Muscle layer of duodenum (tissue), 2 donors: ENCODE results near the gene UGT2B10.

ENCODE experiments used
- H3K27ac ChIP-seq: one replicate; pipeline ENCODE4 v1.7.0; 2013; ENCODE audit warnings: mild to moderate bottlenecking, low read length
- H3K27me3 ChIP-seq: one replicate; pipeline ENCODE4 v1.7.0; 2013; ENCODE audit warnings: low read depth, mild to moderate bottlenecking, control low read depth, low read length
- H3K36me3 ChIP-seq, 2 donors: one replicate each; pipeline ENCODE4 v1.7.0; 2013; ENCODE audit warnings: low read length in 2 of 2, control low read depth in 1 of 2, mild to moderate bottlenecking in 1 of 2; ENCODE audit not compliant: insufficient read depth in 2 of 2, control insufficient read depth in 1 of 2
- H3K4me1 ChIP-seq, 2 donors: one replicate each; pipeline ENCODE4 v1.7.0; 2013; ENCODE audit warnings: low read length in 2 of 2, mild to moderate bottlenecking in 2 of 2, control low read depth in 1 of 2, moderate library complexity in 1 of 2; ENCODE audit not compliant: insufficient read depth in 2 of 2, control insufficient read depth in 1 of 2
- H3K4me3 ChIP-seq, 2 donors: one replicate each; pipeline ENCODE4 v1.7.0; 2013; ENCODE audit warnings: low read length in 2 of 2, low read depth in 1 of 2, mild to moderate bottlenecking in 1 of 2
- H3K9me3 ChIP-seq, 2 donors: one replicate each; pipeline ENCODE4 v1.7.0; 2013; ENCODE audit warnings: low read length in 2 of 2, control low read depth in 1 of 2, mild to moderate bottlenecking in 1 of 2; ENCODE audit not compliant: control insufficient read depth in 1 of 2
- donor health status: healthy.

The UGT2B10 gene

DNA sequence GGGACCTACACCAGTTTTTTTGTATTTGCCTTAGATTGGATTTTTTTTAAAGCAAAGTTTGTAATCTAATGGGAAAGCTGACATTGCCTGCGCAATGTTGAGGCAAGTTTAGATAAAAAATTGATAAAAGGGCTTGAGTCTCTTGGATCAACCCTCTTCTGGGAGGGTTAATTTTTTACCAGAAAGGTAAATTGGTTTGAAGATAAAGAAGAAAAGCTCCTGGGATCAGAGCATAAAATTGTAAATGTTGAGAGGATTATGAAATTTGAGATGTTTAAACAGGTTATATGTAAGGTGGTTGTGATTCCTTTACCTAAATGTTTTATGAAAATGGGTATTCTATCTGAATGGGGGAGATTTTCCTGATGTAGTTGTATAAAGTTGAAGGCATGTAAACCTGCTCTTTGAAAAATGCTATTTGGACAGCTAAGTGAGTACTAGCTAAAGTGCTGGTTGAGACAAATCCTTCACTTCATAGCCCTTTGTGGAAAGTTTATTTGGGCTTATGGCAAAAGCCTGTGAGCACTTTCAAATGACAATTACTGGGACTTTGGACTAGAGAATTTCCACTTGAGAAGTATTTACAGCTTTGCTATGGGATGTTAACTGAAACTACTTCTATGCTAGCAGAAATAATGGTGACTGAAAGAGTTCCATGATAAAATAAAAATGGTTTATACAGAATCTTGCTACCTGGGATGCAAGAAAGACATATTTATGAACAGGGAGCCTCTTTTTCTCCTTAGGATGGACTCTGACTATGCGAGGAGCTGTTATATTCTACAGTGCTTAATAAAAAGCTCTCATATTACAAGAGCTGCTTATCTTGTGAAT, 56.2 kb downstream of the UGT2B10 start:
- no peak overlapping the region for H3K27ac ChIP-seq
- no peak overlapping the region for H3K4me3 ChIP-seq
- no peaks in the 10 kb centered on the region for H3K27me3 ChIP-seq
- no peaks in the 10 kb centered on the region for H3K36me3 ChIP-seq
- H3K4me1 ChIP-seq: no peaks in the 10 kb centered on the region
- H3K9me3 ChIP-seq: no peaks in the 10 kb centered on the region

DNA sequence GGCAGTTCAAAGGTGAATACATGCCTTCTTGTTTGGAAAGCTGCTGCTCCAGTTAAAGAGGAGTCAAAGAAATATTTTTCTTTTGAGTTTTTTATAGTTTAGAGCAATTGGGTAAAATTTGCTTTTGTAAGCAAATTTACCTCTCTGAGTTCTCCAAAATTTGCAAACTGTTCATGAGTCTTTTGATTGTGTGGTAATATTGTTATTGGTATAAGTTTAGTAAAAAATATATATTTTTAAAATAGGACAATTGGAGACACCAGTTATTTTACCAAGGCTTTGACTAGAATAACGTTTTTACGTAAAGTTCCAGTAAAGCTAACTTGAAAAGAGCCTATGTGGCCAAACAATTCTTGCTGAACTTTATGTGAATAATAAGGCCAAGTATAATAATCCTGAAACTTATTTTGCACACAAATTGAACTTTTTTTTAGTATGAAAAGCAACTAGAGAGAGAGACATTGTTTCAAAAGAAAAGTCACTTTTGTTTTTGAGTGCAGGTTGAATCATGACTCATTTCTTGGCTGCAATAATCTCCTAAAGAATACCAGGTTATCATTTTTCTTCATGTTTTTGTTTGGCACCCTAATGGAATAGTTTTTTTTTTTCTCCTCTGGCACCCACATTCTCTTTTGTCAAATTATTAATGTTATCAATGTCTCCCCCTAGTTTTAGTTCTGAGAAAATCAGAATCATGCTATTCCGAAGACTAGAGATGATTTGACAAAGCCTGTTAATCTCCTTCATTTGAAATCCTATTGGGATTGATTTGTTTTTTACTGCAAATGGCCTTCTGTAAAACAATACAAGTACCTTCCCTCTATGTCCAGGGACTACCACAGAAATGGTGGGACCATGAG, 57.1 kb downstream of the UGT2B10 start:
- Histone ChIP-seq H3K9me3 (no peaks in the 10 kb centered on the region), H3K27ac (no peak overlapping the region), H3K36me3 (no peaks in the 10 kb centered on the region), H3K4me3 (no peak overlapping the region), H3K27me3 (no peaks in the 10 kb centered on the region), H3K4me1 (no peaks in the 10 kb centered on the region)

DNA sequence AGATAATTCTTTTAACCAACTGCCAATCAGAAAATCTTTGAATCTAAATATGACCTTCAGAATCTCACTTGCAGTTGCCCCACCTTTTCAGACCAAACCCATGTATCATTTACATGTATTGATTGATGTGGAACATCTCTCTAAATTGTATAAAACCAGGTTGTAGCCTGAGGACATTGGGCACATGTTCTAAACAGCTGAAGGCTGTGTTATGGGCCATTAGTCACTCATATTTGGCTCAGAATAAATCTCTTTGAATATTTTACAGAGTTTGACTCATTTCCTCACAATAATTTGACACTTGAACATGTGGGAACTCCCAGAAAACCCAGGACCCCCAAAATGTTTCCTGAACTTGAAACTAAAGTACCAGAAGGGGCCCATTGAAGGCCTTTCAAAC, 58.7 kb downstream of the UGT2B10 start:
- H3K9me3 ChIP-seq: no peaks in the 10 kb centered on the region
- no peaks in the 10 kb centered on the region for H3K36me3 ChIP-seq
- H3K27me3 ChIP-seq: no peaks in the 10 kb centered on the region
- H3K27ac ChIP-seq: no peak overlapping the region
- no peaks in the 10 kb centered on the region for H3K4me1 ChIP-seq
- H3K4me3 ChIP-seq: no peak overlapping the region

DNA sequence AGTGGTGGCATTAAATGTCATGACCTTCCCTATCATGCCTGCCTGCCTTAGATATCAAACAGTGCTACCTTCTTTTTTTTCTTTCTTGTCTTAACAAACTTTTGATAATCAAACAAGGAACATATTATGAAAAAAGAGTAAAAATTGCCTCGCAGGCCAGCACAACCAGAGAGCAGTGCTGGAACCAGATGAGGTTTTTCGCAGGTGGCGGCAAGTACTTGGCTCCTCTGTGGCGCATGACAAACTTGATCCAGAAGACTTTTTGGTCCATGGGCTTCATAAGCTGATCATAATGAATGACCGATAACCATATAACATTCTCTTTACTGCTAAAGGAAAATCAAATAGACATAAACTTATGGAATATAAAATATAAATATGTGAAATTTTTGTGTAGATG, 61.8 kb downstream of the UGT2B10 start:
- Histone ChIP-seq H3K27ac (no peak overlapping the region), H3K4me3 (no peak overlapping the region), H3K4me1 (no peaks in the 10 kb centered on the region), H3K36me3 (no peaks in the 10 kb centered on the region), H3K9me3 (no peaks in the 10 kb centered on the region), H3K27me3 (no peaks in the 10 kb centered on the region)

DNA sequence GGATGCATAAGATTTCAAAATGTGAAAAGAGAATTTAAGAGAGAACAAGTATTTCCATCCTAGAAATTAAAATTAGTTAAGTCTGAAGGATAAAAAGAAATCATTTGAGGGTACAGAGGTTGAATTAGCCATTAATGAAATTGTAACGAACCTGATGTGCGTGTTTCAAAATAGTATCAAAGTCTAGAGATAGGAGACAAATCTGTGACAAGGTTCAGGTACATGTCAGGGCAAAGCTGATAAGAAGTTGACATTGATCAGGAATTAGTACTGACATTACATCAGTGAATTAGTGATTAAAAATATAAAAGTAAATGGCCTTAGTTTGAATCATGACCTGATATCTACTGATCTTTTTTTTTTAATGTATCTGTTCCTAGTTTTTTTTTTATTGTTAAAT, 62.3 kb downstream of the UGT2B10 start:
- Histone ChIP-seq H3K4me3 (no peak overlapping the region), H3K36me3 (no peaks in the 10 kb centered on the region), H3K27ac (no peak overlapping the region), H3K27me3 (no peaks in the 10 kb centered on the region), H3K4me1 (no peaks in the 10 kb centered on the region), H3K9me3 (no peaks in the 10 kb centered on the region)
